Activated CD8-positive, alpha-beta T cell treated with anti-CD3 and anti-CD28 coated beads for 36 hours (primary cell): ENCODE measurements around the gene SEBOX. TPM values are rescaled to one million over a fixed set of nuclear protein-coding genes. Genes with fewer than 3 reads are reported as not detected.

Source experiments
- ATAC-seq: fragments of 200-7000 bp; cut with Tn5 transposase; one replicate; pipeline ENCODE4 v1.10.0; 2021; ENCODE audit warnings: mild to moderate bottlenecking, moderate library complexity
- CTCF ChIA-PET: fragments of 350-600 bp; sonication (Branson Sonifier 250); formaldehyde crosslinking; loops from one replicate; lab custom pipeline; 2021; ENCODE audit warnings: antibody characterized with exemption; lab: Charles Lee
- POLR2A ChIA-PET: fragments of 350-600 bp; sonication (Branson Sonifier 250); formaldehyde crosslinking; loops from one replicate; lab custom pipeline; 2021; ENCODE audit warnings: antibody characterized with exemption; lab: Charles Lee
- DNase-seq: peaks from one replicate; pipeline ENCODE4 v3.0.0-alpha.2; 2020
- H3K27ac Mint-ChIP-seq: one replicate; pipeline ENCODE4 v1.8.0; 2021; ENCODE audit warnings: mild to moderate bottlenecking, mixed read lengths
- H3K27me3 Mint-ChIP-seq: one replicate; pipeline ENCODE4 v1.8.0; 2021; ENCODE audit warnings: mixed read lengths
- H3K36me3 Mint-ChIP-seq: one replicate; pipeline ENCODE4 v1.8.0; 2021; ENCODE audit warnings: low read depth, mixed read lengths
- H3K4me1 Mint-ChIP-seq: one replicate; pipeline ENCODE4 v1.8.0; 2021; ENCODE audit warnings: low read depth, mixed read lengths
- H3K4me3 Mint-ChIP-seq: one replicate; pipeline ENCODE4 v1.8.0; 2021; ENCODE audit warnings: mild to moderate bottlenecking, moderate library complexity, mixed read lengths
- H3K9me3 Mint-ChIP-seq: one replicate; pipeline ENCODE4 v1.8.0; 2021; ENCODE audit warnings: mixed read lengths
- intact Hi-C: fragments of 100-400 bp; cut with micrococcal nuclease; formaldehyde crosslinking; loops from one replicate; pipeline ENCODE4 v1.10.0; 2022
- total RNA-seq, 2 experiments: library from RNA; stranded (reverse); gene quantifications; one replicate each; pipeline ENCODE4 v1.2.3, GENCODE V29; 2021
- TF ChIP-seq, protein P1 (sequence below): fragments of 200-600 bp; IDR thresholded peaks from one replicate; pipeline ENCODE4 v1.8.0; 2022; ENCODE audit warnings: antibody characterized with exemption, mild to moderate bottlenecking

Gene SEBOX
- total RNA-seq, 2 experiments from 2014 or later, result not detected

DNA sequence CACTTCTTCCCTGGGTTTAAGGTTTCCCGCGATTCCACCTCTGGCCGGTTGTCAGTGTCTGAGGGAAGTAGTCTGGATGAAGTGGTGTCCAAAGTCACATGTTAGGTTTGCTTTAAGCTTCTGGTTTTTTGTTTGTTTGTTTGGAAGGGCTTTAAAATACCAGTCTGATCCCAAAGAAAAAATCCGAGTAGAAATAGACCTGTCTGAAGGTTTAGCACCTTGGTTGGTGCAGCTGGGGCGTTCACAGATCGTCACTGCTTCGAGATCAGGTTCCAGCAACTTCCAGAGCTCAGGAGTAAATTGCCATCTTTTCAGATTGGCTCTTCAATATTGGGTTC lies 45.4 kb downstream of the SEBOX start:
- Mint-ChIP-seq H3K9me3 (no peaks in the 10 kb centered on the region), H3K27ac (peak overlapping the region; percentile 92), H3K4me1 (peaks cover 32% of the 10 kb centered on the region), H3K36me3 (peaks cover 23% of the 10 kb centered on the region), H3K4me3 (peak overlapping the region; percentile 96), H3K27me3 (no peaks in the 10 kb centered on the region)
- ATAC-seq (no peak), DNase-seq (no peak)
- POLR2A ChIA-PET, result interaction anchor here (0.8 to 4.7 kb wide), 7 partner anchors 10 to 44 kb away, joined by 3 to 51 read pairs (median 9); partner anchors contain the start of genes IFT20, POLDIP2 and TNFAIP1
- CTCF ChIA-PET, result interaction anchor here (0.9 to 4.1 kb wide), 8 partner anchors 9 to 426 kb away, joined by 3 to 12 read pairs (median 4); partner anchors contain the start of genes IFT20 and TNFAIP1
- intact Hi-C loops, result no loop called here
- TF ChIP-seq, protein P1, sequence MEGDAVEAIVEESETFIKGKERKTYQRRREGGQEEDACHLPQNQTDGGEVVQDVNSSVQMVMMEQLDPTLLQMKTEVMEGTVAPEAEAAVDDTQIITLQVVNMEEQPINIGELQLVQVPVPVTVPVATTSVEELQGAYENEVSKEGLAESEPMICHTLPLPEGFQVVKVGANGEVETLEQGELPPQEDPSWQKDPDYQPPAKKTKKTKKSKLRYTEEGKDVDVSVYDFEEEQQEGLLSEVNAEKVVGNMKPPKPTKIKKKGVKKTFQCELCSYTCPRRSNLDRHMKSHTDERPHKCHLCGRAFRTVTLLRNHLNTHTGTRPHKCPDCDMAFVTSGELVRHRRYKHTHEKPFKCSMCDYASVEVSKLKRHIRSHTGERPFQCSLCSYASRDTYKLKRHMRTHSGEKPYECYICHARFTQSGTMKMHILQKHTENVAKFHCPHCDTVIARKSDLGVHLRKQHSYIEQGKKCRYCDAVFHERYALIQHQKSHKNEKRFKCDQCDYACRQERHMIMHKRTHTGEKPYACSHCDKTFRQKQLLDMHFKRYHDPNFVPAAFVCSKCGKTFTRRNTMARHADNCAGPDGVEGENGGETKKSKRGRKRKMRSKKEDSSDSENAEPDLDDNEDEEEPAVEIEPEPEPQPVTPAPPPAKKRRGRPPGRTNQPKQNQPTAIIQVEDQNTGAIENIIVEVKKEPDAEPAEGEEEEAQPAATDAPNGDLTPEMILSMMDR, result no peak

DNA sequence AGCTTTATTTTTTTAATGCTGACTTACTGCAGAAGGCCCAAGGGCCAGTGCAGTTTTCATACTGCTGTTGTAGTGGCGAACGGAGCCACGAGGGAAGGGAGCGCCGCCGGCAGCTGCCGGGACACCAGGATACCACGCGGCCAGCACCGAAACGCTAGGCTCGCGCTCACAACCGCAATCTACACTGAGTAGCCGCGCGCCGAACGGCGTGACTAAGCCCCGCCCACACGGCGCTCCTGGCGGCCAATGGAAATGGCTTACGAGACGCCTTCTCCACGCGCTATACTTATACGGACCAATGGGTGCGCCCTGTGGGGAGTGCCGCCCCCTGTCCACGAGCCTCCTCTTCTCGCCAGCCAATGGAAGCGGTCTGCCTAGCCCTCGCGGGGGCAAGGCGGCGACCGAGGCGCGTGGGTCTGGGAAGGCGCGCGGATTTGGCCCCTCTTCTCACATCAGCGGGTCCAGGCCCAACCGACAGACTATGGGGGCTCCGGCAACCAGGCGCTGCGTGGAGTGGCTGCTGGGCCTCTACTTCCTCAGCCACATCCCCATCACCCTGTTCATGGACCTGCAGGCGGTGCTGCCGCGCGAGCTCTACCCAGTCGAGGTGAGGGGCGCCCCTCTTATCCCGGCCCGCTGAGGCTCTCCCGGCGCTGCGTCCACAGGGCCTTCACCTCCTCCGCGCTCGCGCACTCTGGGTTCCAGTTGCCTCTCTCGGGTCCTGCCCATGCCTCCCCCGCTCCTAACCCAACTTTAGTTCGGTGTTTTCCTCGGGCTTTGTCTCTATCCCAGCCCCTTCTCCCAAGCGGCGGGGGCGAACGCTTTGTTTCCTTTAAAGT lies 46.0 kb downstream of the SEBOX start, which contains the start of gene TMEM97:
TMEM97 (plus strand) TSS at position 442 of the 839 bp plus-strand sequence; CDS start at position 482, 40 bp downstream.
- peak within 1 kb of the TSS; percentile 92 for H3K27ac Mint-ChIP-seq
- H3K4me1 Mint-ChIP-seq, result peaks cover 32% of the 10 kb centered on the region
- POLR2A ChIA-PET, result interaction anchor here (0.7 to 4.7 kb wide), 14 partner anchors 8 to 847 kb away, joined by 3 to 51 read pairs (median 4); partner anchors contain the start of genes IFT20, POLDIP2 and TNFAIP1
- CTCF ChIA-PET, result interaction anchor here (0.9 to 4.1 kb wide), 9 partner anchors 9 to 425 kb away, joined by 3 to 12 read pairs (median 4); partner anchors contain the start of genes IFT20 and TNFAIP1
- TF ChIP-seq, protein P1, result peak; percentile 29
- ATAC-seq (peak; percentile 99), DNase-seq (peak; percentile 99)
- H3K9me3 Mint-ChIP-seq, result no peaks in the 10 kb centered on the region
- peaks cover 23% of the 10 kb centered on the region for H3K36me3 Mint-ChIP-seq
- no peaks in the 10 kb centered on the region for H3K27me3 Mint-ChIP-seq
- H3K4me3 Mint-ChIP-seq, result peak within 1 kb of the TSS; percentile 96
- intact Hi-C loops, result no loop called here

DNA sequence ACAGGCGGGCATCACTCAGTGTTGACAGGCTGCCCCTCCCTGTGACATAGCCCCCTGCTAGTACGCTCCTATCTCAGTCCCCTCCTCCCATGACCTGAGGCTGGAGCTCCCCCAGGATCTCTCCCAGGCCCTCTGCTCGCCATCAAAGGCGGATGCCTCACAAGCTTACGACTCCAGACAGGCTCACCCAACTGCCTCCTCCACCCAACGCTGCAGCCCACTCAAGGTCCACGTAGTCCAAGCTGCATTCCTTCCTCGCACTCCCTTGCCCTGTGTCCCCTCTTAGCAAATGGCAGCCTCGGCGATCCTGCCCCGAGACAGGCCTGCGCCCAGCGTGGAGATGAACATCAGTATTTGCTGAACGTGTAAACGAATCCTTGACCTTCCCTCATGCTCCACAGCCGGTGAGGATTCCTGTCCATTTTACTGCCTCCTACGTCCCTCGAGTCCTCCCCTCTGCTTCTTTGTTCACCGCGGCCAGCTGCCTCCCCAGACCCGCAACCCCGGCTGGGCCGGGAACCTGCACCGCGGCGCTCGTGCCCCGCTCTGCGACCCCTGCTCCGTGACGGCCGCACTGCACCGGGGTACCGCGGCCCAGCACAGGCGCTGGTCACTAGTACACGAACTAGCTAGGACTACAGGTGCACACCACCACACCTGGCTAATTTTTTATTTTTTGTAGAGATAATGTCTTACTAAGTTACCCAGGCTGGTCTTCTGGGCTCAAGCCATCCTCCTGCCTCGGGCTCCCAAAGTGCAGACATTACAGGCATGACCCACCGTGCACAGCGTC lies 46.8 kb downstream of the SEBOX start:
- H3K9me3 Mint-ChIP-seq, result no peaks in the 10 kb centered on the region
- TF ChIP-seq, protein P1, result no peak
- ChIA-PET CTCF (interaction anchor here (1.5 to 4.1 kb wide), 3 partner anchors 16 to 67 kb away, joined by 4 to 12 read pairs (median 6); partner anchors contain the start of genes IFT20 and TNFAIP1), POLR2A (interaction anchor here (0.6 to 4.7 kb wide), 15 partner anchors 8 to 938 kb away, joined by 3 to 51 read pairs (median 4); partner anchors contain the start of genes IFT20, POLDIP2 and TNFAIP1)
- peaks cover 23% of the 10 kb centered on the region for H3K36me3 Mint-ChIP-seq
- H3K27me3 Mint-ChIP-seq, result no peaks in the 10 kb centered on the region
- peak overlapping the region; percentile 96 for H3K4me3 Mint-ChIP-seq
- peaks cover 32% of the 10 kb centered on the region for H3K4me1 Mint-ChIP-seq
- ATAC-seq (peak; percentile 1), DNase-seq (peak; percentile 13)
- peak overlapping the region; percentile 70 for H3K27ac Mint-ChIP-seq
- intact Hi-C loops, result no loop called here

DNA sequence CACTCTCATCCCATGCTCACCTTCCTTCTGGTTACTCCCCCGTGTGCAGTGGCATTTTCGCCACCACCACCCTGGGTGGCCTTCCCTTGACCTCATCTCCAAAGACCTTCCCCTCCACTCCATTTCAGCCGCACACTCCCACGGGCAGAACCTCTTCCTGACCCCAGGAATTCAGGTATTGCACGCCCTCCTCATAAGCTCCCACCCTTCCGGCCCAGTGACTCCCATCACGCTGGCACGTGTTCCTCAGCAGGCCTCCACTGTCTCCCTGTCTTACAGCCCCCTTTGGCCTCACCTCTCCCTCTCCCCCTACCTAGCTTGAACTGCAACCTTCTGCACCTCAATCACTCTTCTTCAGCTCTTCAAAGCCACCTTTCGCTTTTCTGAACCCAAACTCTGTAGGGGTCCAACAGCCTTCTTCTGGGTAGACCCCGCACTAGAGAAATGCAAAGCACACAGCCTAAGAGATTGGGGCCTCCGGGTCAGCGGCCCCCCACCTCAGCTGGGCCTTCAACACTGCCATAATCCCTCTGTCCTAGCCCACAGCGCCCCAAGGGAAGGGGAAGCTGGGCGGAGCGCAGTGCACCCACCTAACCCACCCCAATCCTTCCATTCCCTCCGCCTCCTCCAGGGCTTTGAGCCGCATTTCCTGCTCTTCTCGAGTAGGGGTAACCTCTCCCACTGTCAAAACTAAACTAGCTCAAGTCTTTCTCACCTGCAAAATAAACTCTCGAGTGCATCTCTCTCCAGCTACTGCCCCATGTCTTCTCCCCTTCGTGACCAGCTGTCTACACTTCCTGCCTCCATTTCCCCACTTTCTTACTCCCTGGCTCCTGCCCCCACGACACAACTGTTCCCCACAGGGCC lies 47.7 kb downstream of the SEBOX start:
- no peaks in the 10 kb centered on the region for H3K27me3 Mint-ChIP-seq
- DNase-seq (no peak), ATAC-seq (no peak)
- TF ChIP-seq, protein P1, result no peak
- ChIA-PET POLR2A (interaction anchor here (0.6 to 4.7 kb wide), 9 partner anchors 12 to 937 kb away, joined by 3 to 51 read pairs (median 4); partner anchors contain the start of genes IFT20, POLDIP2 and TNFAIP1), CTCF (interaction anchor here (1.5 kb wide), 1 partner anchor 19 kb away, joined by 4 read pairs; no protein-coding TSS in a partner anchor)
- peaks cover 32% of the 10 kb centered on the region for H3K4me1 Mint-ChIP-seq
- H3K36me3 Mint-ChIP-seq, result peaks cover 23% of the 10 kb centered on the region
- intact Hi-C loops, result no loop called here
- peak overlapping the region; percentile 70 for H3K27ac Mint-ChIP-seq
- H3K4me3 Mint-ChIP-seq, result peak overlapping the region; percentile 96
- no peaks in the 10 kb centered on the region for H3K9me3 Mint-ChIP-seq
